Ovary (tissue), 9 donors: ENCODE data around the gene CFAP20. TPM values are rescaled to one million over a fixed set of nuclear protein-coding genes. Genes with fewer than 3 reads are reported as not detected.

Source experiments
- DNase-seq, 5 donors: peaks; one replicate each; pipeline ENCODE4 v3.0.0-alpha.2; 2019 to 2020
- H3K27ac ChIP-seq, 2 donors: fragments of 200-600 bp; one replicate each; pipeline versions ENCODE4 v1.5.1 to v1.8.0; 2019 to 2022
- H3K27me3 ChIP-seq: fragments of 200-600 bp; one replicate; pipeline ENCODE4 v1.8.0; 2022
- H3K36me3 ChIP-seq: fragments of 200-600 bp; sonication (generic); one replicate; pipeline ENCODE4 v1.5.1; 2019
- H3K4me1 ChIP-seq: one replicate; pipeline ENCODE4 v1.8.1; 2013; ENCODE audit warnings: mild to moderate bottlenecking, moderate library complexity; ENCODE audit not compliant: insufficient read depth
- H3K4me3 ChIP-seq: fragments of 200-600 bp; sonication (generic); one replicate; pipeline ENCODE4 v1.5.1; 2017
- H3K9me3 ChIP-seq, 2 donors: fragments of 200-600 bp in 1 of 2; sonication (generic) in 1 of 2; one replicate each; pipeline versions ENCODE4 v1.5.1 to v1.8.1; 2013 to 2019; ENCODE audit warnings: mild to moderate bottlenecking in 1 of 2, moderate library complexity in 1 of 2
- CTCF ChIP-seq, 3 donors: fragments of 450-650 bp in 2 of 3; fragments of 200-600 bp in 1 of 3; IDR thresholded peaks; one replicate each; pipeline versions ENCODE4 v1.5.1 to v1.8.0; 2016 to 2022; ENCODE audit warnings: antibody characterized with exemption in 3 of 3, mild to moderate bottlenecking in 1 of 3
- EP300 ChIP-seq: sonication (generic); formaldehyde crosslinking; IDR thresholded peaks from one replicate; pipeline ENCODE4 v1.6.1; 2017; ENCODE audit warnings: antibody characterized with exemption
- POLR2A ChIP-seq: fragments of 450-650 bp; IDR thresholded peaks from one replicate; pipeline ENCODE4 v1.6.1; 2017; ENCODE audit warnings: antibody characterized with exemption, mild to moderate bottlenecking, moderate library complexity
- WGBS, 3 donors: extraction: QIAGEN DNeasy Blood & Tissue Kit in 1 of 3; methylation state at CpG; one replicate each; pipeline versions ENCODE4 v1.1.5 to v1.1.7; 2013 to 2017; 5-methylcytosine and 5-hydroxymethylcytosine counted together
- intact Hi-C, 4 donors: fragments of 100-400 bp; cut with DNase I; formaldehyde crosslinking; loops; one replicate each; pipeline versions ENCODE4 v1.11.0 to v1.15.1; 2022 to 2023
- polyA plus RNA-seq, 2 donors: library from polyadenylated mRNA; stranded (reverse); fragments of 200-250 nt in 1 of 2; fragments of 350-450 nt in 1 of 2; fragmentation: Illumina TruSeq in 1 of 2; extraction: RNeasy Lipid Tissue Mini Kit (QIAGEN cat#74804) in 1 of 2; gene quantifications; one replicate each; pipeline ENCODE4 v1.2.3, GENCODE V29; 2013 to 2014
- total RNA-seq, 7 donors: library from RNA; depleted of rRNA in 2 of 7; stranded (reverse); fragments of >200 nt in 2 of 7; fragmentation: NEBNext Ultra II Directional in 3 of 7; extraction: Animal tissue kit (Norgen Biotek cat#: 25700) in 3 of 7; gene quantifications; one replicate each; pipeline versions ENCODE4 v1.1.0 to v1.2.4, GENCODE V29; 2016 to 2023
- donor health status: DM: no; HTN: no; CAD: no; lungs with moderate emphysema.
- donor health status: DM: no; HTN: no; CAD: no.
- donor health status: Bipolar disorder and iron deficiency.
- donor health status: DM: yes; HTN: yes; CAD: no.
- donor health status: DM: no; HTN: no; CAD: no.
- donor health status: DM: yes; HTN: yes; CAD: no.

Gene CFAP20
- total and polyA plus RNA-seq, 9 donors = 20.5 to 44.7 (median 31.7) TPM

- no peak overlapping the region for H3K27ac ChIP-seq
- intact Hi-C loops = no loop called here
- H3K36me3 ChIP-seq = no peaks in the 10 kb centered on the region
- H3K4me1 ChIP-seq = no peaks in the 10 kb centered on the region
- no peaks in the 10 kb centered on the region for H3K9me3 ChIP-seq
- H3K27me3 ChIP-seq = no peaks in the 10 kb centered on the region
- H3K4me3 ChIP-seq = no peak overlapping the region
- TF ChIP-seq POLR2A (no peak), CTCF (IDR thresholded peaks at IDR 0.05) (no peak), EP300 (no peak)
- no peak for DNase-seq
- WGBS, 3 donors = 87 to 91% (median 91%) methylated on average over 2 of the region's 2 CpGs
Observed at GRCh38 chr16:58148099-58148498, 18.9 kb upstream of the CFAP20 start.

GRCh38 chr16:58138852-58139251, 9.7 kb upstream of the CFAP20 start:
- no peak for DNase-seq
- TF ChIP-seq EP300 (no peak), CTCF (IDR thresholded peaks at IDR 0.05) (no peak), POLR2A (no peak)
- no peaks in the 10 kb centered on the region for H3K9me3 ChIP-seq
- no peak overlapping the region for H3K4me3 ChIP-seq
- H3K36me3 ChIP-seq = no peaks in the 10 kb centered on the region
- H3K27ac ChIP-seq = no peak overlapping the region
- no peaks in the 10 kb centered on the region for H3K27me3 ChIP-seq
- H3K4me1 ChIP-seq = no peaks in the 10 kb centered on the region
- intact Hi-C loops = no loop called here

- WGBS, 3 donors = 91 to 97% (median 93%) methylated on average over 2 of the region's 2 CpGs
- TF ChIP-seq EP300 (no peak), CTCF (IDR thresholded peaks at IDR 0.05) (no peak), POLR2A (no peak)
- H3K9me3 ChIP-seq = no peaks in the 10 kb centered on the region
- no peaks in the 10 kb centered on the region for H3K4me1 ChIP-seq
- intact Hi-C loops = no loop called here
- H3K27me3 ChIP-seq = no peaks in the 10 kb centered on the region
- no peak overlapping the region for H3K4me3 ChIP-seq
- DNase-seq = no peak
- H3K27ac ChIP-seq = no peak overlapping the region
- H3K36me3 ChIP-seq = no peaks in the 10 kb centered on the region
Observed at GRCh38 chr16:58137581-58137980, 8.4 kb upstream of the CFAP20 start.

- H3K36me3 ChIP-seq = no peaks in the 10 kb centered on the region
- peak overlapping the region; percentile 11 to 71 for H3K27ac ChIP-seq
- no peak for TF ChIP-seq CTCF (IDR thresholded peaks at IDR 0.05)
- no peak for TF ChIP-seq POLR2A
- TF ChIP-seq EP300 = no peak
- H3K27me3 ChIP-seq = no peaks in the 10 kb centered on the region
- intact Hi-C loops = loop anchor here in 2 of 4 donors (5.0 to 10.0 kb wide), 3 partner anchors 101 to 224 kb away; partner anchors contain the start of gene MMP15 (in 1 of the 2)
- H3K9me3 ChIP-seq = no peaks in the 10 kb centered on the region
- DNase-seq = peak in 1 of 5 donors; percentile 47
- H3K4me3 ChIP-seq = peak overlapping the region; percentile 77
- WGBS, 3 donors = 1% methylated on average over 19 to 25 of the region's 25 CpGs
- peaks cover 12% of the 10 kb centered on the region for H3K4me1 ChIP-seq
Observed at GRCh38 chr16:58128711-58129096, 477 bp downstream of the CFAP20 start.
